HAP-1 (cell line): ENCODE data around the gene SMAD3.

Experiments
- DNase-seq, 2 experiments: peaks; one replicate each; pipeline ENCODE4 v3.0.0-alpha.2; 2016 to 2020; ENCODE audit warnings: low spot score in 2 of 2
- H3K27me3 ChIP-seq: fragments of 250-450 bp; sonication (Bioruptor Pico); 2 replicates; pipeline ENCODE4 v1.5.1; 2020; ENCODE audit warnings: low read depth, mild to moderate bottlenecking, moderate library complexity
- H3K36me3 ChIP-seq: fragments of 250-450 bp; sonication (Bioruptor Pico); replicated peaks from 2 replicates; pipeline ENCODE4 v1.5.1; 2020; ENCODE audit warnings: mild to moderate bottlenecking
- H3K4me1 ChIP-seq: fragments of 250-450 bp; sonication (Bioruptor Pico); 2 replicates; pipeline ENCODE4 v1.5.1; 2020; ENCODE audit warnings: mild to moderate bottlenecking
- H3K4me3 ChIP-seq: fragments of 250-450 bp; sonication (Bioruptor Pico); 2 replicates; pipeline ENCODE4 v1.5.1; 2020; ENCODE audit warnings: mild to moderate bottlenecking, moderate library complexity
- H3K9me3 ChIP-seq: fragments of 250-450 bp; sonication (Bioruptor Pico); 2 replicates; pipeline ENCODE4 v1.5.1; 2020; ENCODE audit warnings: mild to moderate bottlenecking, moderate library complexity
- in situ Hi-C: fragments of 300-500 bp; cut with MboI; formaldehyde crosslinking; loops from 3 replicates; pipeline ENCODE4 v1.14.3; 2020; ENCODE audit warnings: low sequenced_read_pairs, inconsistent platforms, mixed read lengths

The SMAD3 gene

GRCh38 chr15:67063689-67064606 is 1.5 kb upstream of the SMAD3 start:
- Histone ChIP-seq H3K4me1 (peaks cover 34% of the 10 kb centered on the region), H3K9me3 (no peaks in the 10 kb centered on the region), H3K36me3 (no peaks in the 10 kb centered on the region; the same call in 1 of the 2 replicates), H3K27me3 (no peaks in the 10 kb centered on the region), H3K4me3 (peak overlapping the region; percentile 33)
- peak; percentile 91 to 95 for DNase-seq
- in situ Hi-C loops = no loop called here

DNA sequence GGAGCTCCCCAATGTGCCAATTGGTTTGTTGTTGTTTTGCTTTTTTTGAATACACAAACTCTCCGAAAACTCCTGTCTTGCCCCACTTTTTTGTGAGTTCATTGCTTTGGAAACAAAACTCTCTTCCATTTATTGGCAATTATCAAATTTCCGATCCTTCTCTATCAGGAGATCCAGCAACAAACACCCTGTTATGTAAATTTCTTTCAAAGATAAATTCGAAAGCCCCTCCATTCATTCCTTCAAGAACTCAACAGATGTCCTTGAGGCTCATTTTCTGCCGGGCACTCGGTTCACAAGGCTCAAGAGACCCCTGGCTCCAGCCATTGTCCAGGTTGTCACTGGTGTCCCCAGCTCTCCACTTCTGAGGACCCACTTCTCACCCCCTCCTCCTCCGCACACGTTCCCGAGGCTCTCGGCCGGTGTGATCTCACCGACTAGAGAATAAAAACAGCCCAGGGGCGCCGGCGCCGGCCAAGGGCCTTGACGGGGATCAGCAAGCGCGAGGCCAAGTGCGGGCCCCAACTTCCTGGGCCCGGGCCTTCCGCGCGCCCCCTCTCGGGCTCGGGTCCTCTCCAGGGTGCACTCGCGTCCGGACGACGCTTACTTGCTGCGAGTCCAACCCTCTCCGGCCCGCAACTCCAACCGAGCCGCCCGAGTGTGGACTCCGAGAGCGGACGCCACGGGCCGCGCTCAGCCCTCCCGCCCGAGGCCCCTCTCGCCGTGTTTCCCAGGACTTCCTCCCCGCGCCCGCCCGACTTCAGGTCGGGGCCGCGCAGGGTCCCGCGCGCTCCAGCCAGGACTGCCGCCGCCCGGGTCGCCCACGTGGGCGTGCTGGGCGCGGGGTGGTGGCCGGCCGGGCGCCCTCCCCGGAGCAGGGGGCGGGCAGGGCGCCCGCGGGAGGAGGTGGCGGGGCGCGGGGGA is 533 bp upstream of the SMAD3 start:
- Histone ChIP-seq H3K36me3 (peaks cover 3% of the 10 kb centered on the region; the same call in 1 of the 2 replicates), H3K4me3 (peak overlapping the region; percentile 33), H3K9me3 (no peaks in the 10 kb centered on the region), H3K27me3 (no peaks in the 10 kb centered on the region), H3K4me1 (peaks cover 34% of the 10 kb centered on the region)
- in situ Hi-C loops = no loop called here
- peak; percentile 60 to 82 for DNase-seq

DNA sequence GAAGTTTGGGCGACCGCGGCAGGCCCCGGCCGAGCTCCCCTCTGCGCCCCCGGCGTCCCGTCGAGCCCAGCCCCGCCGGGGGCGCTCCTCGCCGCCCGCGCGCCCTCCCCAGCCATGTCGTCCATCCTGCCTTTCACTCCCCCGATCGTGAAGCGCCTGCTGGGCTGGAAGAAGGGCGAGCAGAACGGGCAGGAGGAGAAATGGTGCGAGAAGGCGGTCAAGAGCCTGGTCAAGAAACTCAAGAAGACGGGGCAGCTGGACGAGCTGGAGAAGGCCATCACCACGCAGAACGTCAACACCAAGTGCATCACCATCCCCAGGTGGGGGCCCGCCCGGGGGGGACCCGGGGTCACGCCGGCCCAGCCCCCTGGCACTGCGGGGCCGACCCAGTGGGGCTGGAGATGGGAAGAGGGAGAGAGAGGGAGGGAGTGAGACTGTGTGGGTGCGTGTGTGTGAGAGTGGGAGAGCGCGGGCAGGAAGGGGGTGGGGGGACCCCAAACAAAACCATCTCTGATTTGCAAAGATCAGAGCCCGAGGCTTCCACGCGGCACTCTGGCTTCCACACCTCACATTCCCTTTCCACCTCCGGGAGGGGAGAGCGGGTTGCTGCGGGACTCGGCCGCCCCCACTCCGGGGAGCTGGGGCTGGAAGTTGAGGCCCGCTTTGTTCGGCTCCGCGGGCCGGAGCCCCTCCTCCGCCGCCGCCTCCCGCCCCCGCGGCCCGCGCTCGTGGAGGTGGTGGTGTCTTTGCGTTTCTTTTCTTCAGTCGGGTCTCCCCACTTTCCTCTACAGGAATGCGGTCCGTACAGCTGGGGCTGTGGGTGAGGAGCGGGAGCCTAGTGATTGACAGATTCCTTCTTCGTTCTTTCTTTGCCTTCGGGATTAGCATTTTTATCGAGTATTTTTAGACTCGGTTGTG is 898 bp downstream of the SMAD3 start:
- DNase-seq = peak; percentile 79 to 91
- H3K9me3 ChIP-seq = no peaks in the 10 kb centered on the region
- in situ Hi-C loops = no loop called here
- H3K27me3 ChIP-seq = no peaks in the 10 kb centered on the region
- peak overlapping the region; percentile 75 for H3K4me3 ChIP-seq
- H3K4me1 ChIP-seq = peaks cover 34% of the 10 kb centered on the region
- H3K36me3 ChIP-seq = peaks cover 10% of the 10 kb centered on the region

GRCh38 chr15:67066959-67067853 is 1.8 kb downstream of the SMAD3 start:
- no peaks in the 10 kb centered on the region for H3K27me3 ChIP-seq
- H3K36me3 ChIP-seq = peaks cover 11% of the 10 kb centered on the region
- H3K4me3 ChIP-seq = peak overlapping the region; percentile 75
- DNase-seq = peak; percentile 39 to 69
- peaks cover 34% of the 10 kb centered on the region for H3K4me1 ChIP-seq
- in situ Hi-C loops = no loop called here
- no peaks in the 10 kb centered on the region for H3K9me3 ChIP-seq

DNA sequence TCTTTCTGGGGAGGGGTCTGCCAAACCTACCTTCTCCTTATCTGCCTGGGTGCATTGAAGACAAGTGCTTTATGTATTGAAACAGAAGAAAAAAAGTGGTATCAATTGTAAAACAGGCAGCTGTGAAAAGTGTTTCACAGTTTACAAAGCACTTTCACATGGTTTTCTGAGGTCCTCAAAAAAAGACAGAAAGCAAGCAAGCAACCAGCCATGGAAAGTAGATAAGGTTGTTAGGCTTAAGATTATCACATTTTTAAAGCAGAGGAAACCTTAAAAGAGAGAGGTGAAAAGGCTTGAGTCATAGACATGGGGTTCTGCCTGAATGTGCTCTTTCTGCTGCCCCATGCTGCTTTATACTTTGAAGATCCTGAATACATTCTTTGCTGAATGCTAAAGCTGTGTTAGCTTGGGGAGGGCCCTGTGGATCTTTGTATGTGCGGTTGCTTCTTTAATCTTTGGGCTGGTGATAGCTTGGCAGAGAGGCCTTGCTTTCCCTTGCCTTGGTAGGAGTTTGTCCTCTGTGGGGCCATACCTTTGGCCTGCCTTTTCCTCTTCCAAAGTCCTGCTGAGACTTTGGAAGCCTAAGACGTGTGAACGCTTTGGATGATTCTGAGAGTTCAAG is 2.6 kb downstream of the SMAD3 start:
- peak in 1 of 2 experiments; percentile 34 for DNase-seq
- in situ Hi-C loops = no loop called here
- Histone ChIP-seq H3K4me3 (peak overlapping the region; percentile 75), H3K4me1 (peaks cover 34% of the 10 kb centered on the region), H3K9me3 (no peaks in the 10 kb centered on the region), H3K27me3 (no peaks in the 10 kb centered on the region), H3K36me3 (peaks cover 11% of the 10 kb centered on the region)

GRCh38 chr15:67068710-67069400 is 3.5 kb downstream of the SMAD3 start:
- Histone ChIP-seq H3K9me3 (no peaks in the 10 kb centered on the region), H3K4me3 (no peak overlapping the region), H3K4me1 (peaks cover 30% of the 10 kb centered on the region), H3K36me3 (peaks cover 11% of the 10 kb centered on the region), H3K27me3 (no peaks in the 10 kb centered on the region)
- in situ Hi-C loops = no loop called here
- no peak for DNase-seq

DNA sequence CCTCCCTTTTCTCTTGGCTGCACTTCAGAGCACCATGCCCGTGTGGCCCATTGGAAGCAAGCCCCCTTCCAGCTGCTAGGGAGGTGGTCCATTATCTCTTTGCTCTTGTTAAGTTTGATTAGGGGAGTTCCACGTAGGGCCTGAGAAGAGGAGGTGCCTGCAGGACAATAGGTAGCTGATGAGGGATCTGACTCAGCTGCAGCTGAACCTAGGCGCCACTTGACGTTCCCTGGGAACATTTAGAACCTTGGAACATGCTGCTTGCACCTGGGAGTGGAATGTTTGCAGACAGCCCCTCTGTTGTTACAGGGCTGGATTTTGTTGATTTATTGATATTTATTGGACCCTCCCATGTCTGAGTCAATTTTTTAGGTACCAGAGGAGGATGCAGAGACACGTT is 4.7 kb downstream of the SMAD3 start:
- peaks cover 11% of the 10 kb centered on the region for H3K36me3 ChIP-seq
- DNase-seq = no peak
- peaks cover 23% of the 10 kb centered on the region for H3K4me1 ChIP-seq
- H3K27me3 ChIP-seq = no peaks in the 10 kb centered on the region
- H3K9me3 ChIP-seq = no peaks in the 10 kb centered on the region
- H3K4me3 ChIP-seq = no peak overlapping the region
- in situ Hi-C loops = no loop called here

- DNase-seq = no peak
- Histone ChIP-seq H3K36me3 (peaks cover 11% of the 10 kb centered on the region), H3K4me1 (peaks cover 23% of the 10 kb centered on the region), H3K27me3 (no peaks in the 10 kb centered on the region), H3K9me3 (no peaks in the 10 kb centered on the region), H3K4me3 (no peak overlapping the region)
- in situ Hi-C loops = no loop called here
Measured at GRCh38 chr15:67070892-67071664, 5.7 kb downstream of the SMAD3 start.

DNA sequence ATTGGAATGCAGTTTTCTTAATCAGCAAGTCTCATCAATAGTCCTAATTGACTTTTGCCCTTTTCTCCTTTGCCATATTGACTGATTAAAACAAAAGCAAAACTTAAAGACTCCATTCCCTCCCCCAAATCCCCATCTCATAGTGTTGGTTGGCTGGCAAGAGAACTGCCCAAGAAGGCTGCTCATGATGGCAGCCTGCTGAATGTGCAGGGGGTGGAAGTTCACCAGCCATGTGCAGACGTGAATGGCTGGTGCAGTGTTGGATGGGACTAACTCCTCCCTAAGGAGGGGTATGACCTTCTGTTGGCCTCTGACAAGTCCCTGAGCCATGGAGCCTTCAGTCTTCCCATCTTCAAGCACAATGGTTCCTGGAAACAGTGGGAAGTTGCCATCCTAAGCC is 7.0 kb downstream of the SMAD3 start:
- Histone ChIP-seq H3K4me3 (no peak overlapping the region), H3K9me3 (no peaks in the 10 kb centered on the region), H3K4me1 (peaks cover 22% of the 10 kb centered on the region), H3K27me3 (no peaks in the 10 kb centered on the region), H3K36me3 (peaks cover 11% of the 10 kb centered on the region)
- no peak for DNase-seq
- in situ Hi-C loops = no loop called here

GRCh38 chr15:67072958-67073357 is 7.6 kb downstream of the SMAD3 start:
- Histone ChIP-seq H3K36me3 (peaks cover 11% of the 10 kb centered on the region), H3K27me3 (no peaks in the 10 kb centered on the region), H3K4me1 (peaks cover 16% of the 10 kb centered on the region), H3K4me3 (no peak overlapping the region), H3K9me3 (no peaks in the 10 kb centered on the region)
- in situ Hi-C loops = no loop called here
- no peak for DNase-seq

DNA sequence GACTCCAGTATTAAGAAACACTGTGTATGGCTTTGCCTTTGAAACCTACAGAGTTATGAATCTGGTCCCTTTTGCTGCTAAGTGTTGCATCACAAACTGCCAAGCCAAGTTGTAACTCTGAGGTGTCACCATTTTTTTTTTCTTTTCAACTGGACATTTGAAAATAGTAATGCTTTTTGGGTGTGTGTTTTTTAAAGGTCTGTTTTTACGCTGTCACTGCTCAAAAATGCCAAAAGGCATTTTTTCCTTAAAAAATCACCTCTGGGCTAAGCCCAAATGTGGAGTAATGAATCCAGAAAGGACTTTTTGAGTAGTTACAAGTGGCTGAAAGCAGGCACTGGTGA is 9.5 kb downstream of the SMAD3 start:
- no peaks in the 10 kb centered on the region for H3K27me3 ChIP-seq
- in situ Hi-C loops = no loop called here
- H3K36me3 ChIP-seq = peaks cover 8% of the 10 kb centered on the region
- H3K9me3 ChIP-seq = no peaks in the 10 kb centered on the region
- no peak for DNase-seq
- peaks cover 8% of the 10 kb centered on the region for H3K4me1 ChIP-seq
- H3K4me3 ChIP-seq = no peak overlapping the region
